KMS-11 (cell line): Measurements from ENCODE around the gene PIK3CD.

Source experiments
- H2AFZ ChIP-seq: fragments of 200-600 bp; sonication (generic); 2 replicates; pipeline ENCODE4 v1.6.1; 2016; ENCODE audit warnings: antibody characterized with exemption, mixed run types, low read depth
- H3K27ac ChIP-seq: fragments of 200-600 bp; sonication (generic); 2 replicates; pipeline ENCODE4 v1.6.1; 2016; ENCODE audit warnings: mild to moderate bottlenecking, mixed run types
- H3K27me3 ChIP-seq: fragments of 200-600 bp; sonication (generic); 2 replicates; pipeline ENCODE4 v1.6.1; 2017; ENCODE audit warnings: mild to moderate bottlenecking, low read depth, mixed run types, moderate library complexity; ENCODE audit not compliant: insufficient read depth
- H3K36me3 ChIP-seq: fragments of 200-600 bp; sonication (generic); 2 replicates; pipeline ENCODE4 v1.6.1; 2017; ENCODE audit warnings: mild to moderate bottlenecking, mixed run types; ENCODE audit not compliant: insufficient read depth
- H3K4me1 ChIP-seq: fragments of 200-600 bp; sonication (generic); 2 replicates; pipeline ENCODE4 v1.6.1; 2016; ENCODE audit warnings: mild to moderate bottlenecking, low read depth, mixed run types; ENCODE audit not compliant: poor library complexity, severe bottlenecking
- H3K4me2 ChIP-seq: fragments of 200-600 bp; sonication (generic); 2 replicates; pipeline ENCODE4 v1.7.0; 2016; ENCODE audit warnings: mild to moderate bottlenecking, mixed run types
- H3K4me3 ChIP-seq: fragments of 200-600 bp; sonication (generic); IDR thresholded peaks from 2 replicates; pipeline ENCODE4 v1.6.1; 2017; ENCODE audit warnings: low read depth, low read length, mixed read lengths; ENCODE audit not compliant: insufficient read depth
- H3K79me2 ChIP-seq: fragments of 200-600 bp; sonication (generic); 2 replicates; pipeline ENCODE4 v1.6.1; 2016; ENCODE audit warnings: low read depth, mixed run types; ENCODE audit not compliant: insufficient read depth
- H3K9ac ChIP-seq: fragments of 200-600 bp; sonication (generic); 2 replicates; pipeline ENCODE4 v1.6.1; 2016; ENCODE audit warnings: mild to moderate bottlenecking, mixed run types
- H4K20me1 ChIP-seq: fragments of 200-600 bp; sonication (generic); 2 replicates; pipeline ENCODE4 v1.6.1; 2016; ENCODE audit warnings: mild to moderate bottlenecking, mixed run types; ENCODE audit not compliant: insufficient read depth
- TF ChIP-seq, protein P1 (sequence below): fragments of 200-600 bp; sonication (generic); conservative IDR thresholded peaks from 2 replicates; pipeline ENCODE4 v1.6.1; 2017; ENCODE audit warnings: low read depth, mild to moderate bottlenecking, antibody characterized with exemption, low read length, moderate library complexity, mixed read lengths

The PIK3CD gene

DNA sequence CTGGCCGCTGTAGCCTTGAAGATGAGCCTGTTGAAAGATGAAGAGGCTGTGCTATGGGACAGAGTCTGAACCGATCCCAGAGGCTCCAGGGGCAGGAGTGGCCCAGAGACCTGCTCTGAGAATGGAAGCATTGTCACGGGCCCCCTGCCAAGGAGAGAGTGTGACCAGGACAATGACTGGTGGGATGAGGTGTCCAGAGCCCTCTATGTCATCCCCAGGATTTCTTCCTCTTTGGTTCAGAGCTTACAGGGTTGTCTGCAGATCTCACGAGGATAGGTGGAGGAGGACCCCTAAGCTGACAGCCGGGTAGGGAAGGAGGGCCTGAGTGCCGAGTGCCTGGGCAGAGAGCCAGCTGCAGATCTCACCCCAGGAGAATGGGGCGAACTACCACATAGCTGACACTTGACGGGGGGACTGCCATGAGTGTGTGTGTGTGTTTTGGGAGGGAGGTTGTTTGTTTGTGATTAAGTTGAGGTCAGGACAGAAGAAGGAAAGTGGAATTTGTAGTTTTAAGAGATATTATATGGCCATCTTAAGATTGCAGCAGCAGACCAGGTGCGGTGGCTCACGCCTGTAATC is 25.4 kb downstream of the PIK3CD start:
- TF ChIP-seq, protein P1, sequence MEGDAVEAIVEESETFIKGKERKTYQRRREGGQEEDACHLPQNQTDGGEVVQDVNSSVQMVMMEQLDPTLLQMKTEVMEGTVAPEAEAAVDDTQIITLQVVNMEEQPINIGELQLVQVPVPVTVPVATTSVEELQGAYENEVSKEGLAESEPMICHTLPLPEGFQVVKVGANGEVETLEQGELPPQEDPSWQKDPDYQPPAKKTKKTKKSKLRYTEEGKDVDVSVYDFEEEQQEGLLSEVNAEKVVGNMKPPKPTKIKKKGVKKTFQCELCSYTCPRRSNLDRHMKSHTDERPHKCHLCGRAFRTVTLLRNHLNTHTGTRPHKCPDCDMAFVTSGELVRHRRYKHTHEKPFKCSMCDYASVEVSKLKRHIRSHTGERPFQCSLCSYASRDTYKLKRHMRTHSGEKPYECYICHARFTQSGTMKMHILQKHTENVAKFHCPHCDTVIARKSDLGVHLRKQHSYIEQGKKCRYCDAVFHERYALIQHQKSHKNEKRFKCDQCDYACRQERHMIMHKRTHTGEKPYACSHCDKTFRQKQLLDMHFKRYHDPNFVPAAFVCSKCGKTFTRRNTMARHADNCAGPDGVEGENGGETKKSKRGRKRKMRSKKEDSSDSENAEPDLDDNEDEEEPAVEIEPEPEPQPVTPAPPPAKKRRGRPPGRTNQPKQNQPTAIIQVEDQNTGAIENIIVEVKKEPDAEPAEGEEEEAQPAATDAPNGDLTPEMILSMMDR: no peak
- Histone ChIP-seq H3K4me2 (no peak overlapping the region), H3K9ac (no peak overlapping the region), H2AFZ (no peak overlapping the region), H4K20me1 (no peaks in the 10 kb centered on the region), H3K27ac (no peak overlapping the region), H3K79me2 (no peaks in the 10 kb centered on the region), H3K36me3 (no peaks in the 10 kb centered on the region), H3K27me3 (no peaks in the 10 kb centered on the region), H3K4me3 (no peak overlapping the region), H3K4me1 (no peaks in the 10 kb centered on the region)

DNA sequence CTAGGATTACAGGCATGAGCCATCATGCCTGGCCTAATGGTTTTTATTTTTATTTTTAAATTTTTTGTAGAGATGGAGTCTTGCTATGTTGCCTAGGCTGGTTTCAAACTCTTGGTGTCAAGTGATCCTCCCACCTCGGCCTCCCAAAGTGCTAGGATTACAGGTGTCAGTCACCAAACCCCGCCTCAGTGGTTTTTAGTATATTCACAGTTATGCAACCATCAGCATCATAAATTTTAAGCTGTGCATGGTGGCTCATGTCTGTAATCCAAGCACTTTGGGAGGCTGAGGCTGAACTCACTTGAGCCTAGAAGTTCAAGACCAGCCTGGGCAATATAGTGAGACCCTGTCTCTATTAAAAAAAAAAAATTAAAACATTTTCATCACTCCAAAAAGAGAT is 28.6 kb downstream of the PIK3CD start:
- Histone ChIP-seq H3K4me1 (no peaks in the 10 kb centered on the region), H3K4me2 (no peak overlapping the region), H3K4me3 (no peak overlapping the region), H4K20me1 (no peaks in the 10 kb centered on the region), H3K9ac (no peak overlapping the region), H3K79me2 (no peaks in the 10 kb centered on the region), H3K27me3 (no peaks in the 10 kb centered on the region), H3K36me3 (no peaks in the 10 kb centered on the region), H2AFZ (no peak overlapping the region), H3K27ac (no peak overlapping the region)
- TF ChIP-seq, protein P1: no peak

DNA sequence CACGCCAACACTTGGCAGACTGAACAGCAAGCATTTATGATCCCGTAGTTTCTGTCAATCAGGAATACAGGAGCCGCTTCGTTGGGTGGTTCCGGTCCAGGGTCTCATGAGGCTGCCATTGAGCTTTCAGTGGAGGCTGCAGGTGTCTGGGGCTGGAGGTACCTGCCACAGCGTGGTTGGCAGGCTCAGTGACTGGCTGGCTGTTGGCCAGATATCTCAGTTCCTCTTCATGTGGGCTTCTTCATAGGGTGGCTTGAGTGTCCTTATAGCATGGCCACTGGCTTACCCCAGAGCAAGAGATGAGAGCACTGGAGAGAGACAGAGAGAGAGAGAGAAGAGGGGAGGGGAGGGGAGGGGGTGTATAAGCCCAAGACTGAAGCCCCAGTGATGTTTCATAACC is 29.3 kb downstream of the PIK3CD start:
- Histone ChIP-seq H3K9ac (no peak overlapping the region), H2AFZ (no peak overlapping the region), H3K27me3 (no peaks in the 10 kb centered on the region), H3K4me2 (no peak overlapping the region), H3K36me3 (no peaks in the 10 kb centered on the region), H3K4me1 (no peaks in the 10 kb centered on the region), H3K79me2 (no peaks in the 10 kb centered on the region), H3K27ac (no peak overlapping the region), H3K4me3 (no peak overlapping the region), H4K20me1 (no peaks in the 10 kb centered on the region)
- TF ChIP-seq, protein P1: no peak

DNA sequence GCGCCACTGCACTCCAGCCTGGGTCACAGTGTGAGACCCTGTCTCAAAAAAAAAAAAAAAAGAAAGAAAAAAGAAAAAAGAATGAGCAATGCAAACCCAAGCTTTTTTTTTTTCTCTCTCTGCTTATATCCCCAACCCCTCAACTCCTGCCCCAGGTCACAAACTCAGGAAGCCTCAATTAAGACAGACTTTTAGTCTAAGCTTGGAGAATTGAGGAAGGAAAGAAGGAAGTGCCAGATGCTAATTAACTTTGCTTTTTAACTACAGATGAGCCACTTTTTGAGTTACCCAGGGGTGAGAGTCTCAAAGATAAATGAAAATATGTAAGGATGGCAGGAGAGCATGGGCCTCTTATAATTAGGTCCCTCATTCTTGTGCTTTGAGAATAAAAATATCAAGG is 33.3 kb downstream of the PIK3CD start:
- H3K27me3 ChIP-seq: peaks cover 8% of the 10 kb centered on the region; the same call in 1 of the 2 replicates
- TF ChIP-seq, protein P1: no peak
- H3K79me2 ChIP-seq: no peaks in the 10 kb centered on the region
- peaks cover 14% of the 10 kb centered on the region for H3K4me1 ChIP-seq
- H3K27ac ChIP-seq: no peak overlapping the region
- no peak overlapping the region for H3K4me3 ChIP-seq
- H3K4me2 ChIP-seq: no peak overlapping the region
- H2AFZ ChIP-seq: no peak overlapping the region
- no peaks in the 10 kb centered on the region for H3K36me3 ChIP-seq
- H4K20me1 ChIP-seq: no peaks in the 10 kb centered on the region
- no peak overlapping the region for H3K9ac ChIP-seq
